HepG2 (cell line): Measurements from ENCODE around the gene MME. TPM values are rescaled to one million over a fixed set of nuclear protein-coding genes. Genes with fewer than 3 reads are reported as not detected.

Source experiments
- ATAC-seq: fragments of 200-7000 bp; cut with Tn5 transposase; 3 replicates; pipeline ENCODE4 v1.9.1; 2020; ENCODE audit warnings: mild to moderate bottlenecking, moderate library complexity
- BruUV-seq: library from RNA; stranded (reverse); fragments of 400-500 nt; replicated peaks from 2 replicates; lab custom pipeline; 2021; lab: Mats Ljungman, UMichigan
- CTCF ChIA-PET: fragments of 300-600 bp; formaldehyde crosslinking; extraction: SDS; loops from one replicate; lab custom pipeline; 2021; ENCODE audit warnings: low total read pairs, inconsistent platforms, low intra/inter-chr PET ratio; lab: Yijun Ruan, JAX
- POLR2A ChIA-PET: fragments of 350-600 bp; sonication (Branson Sonifier 250); formaldehyde crosslinking; loops from one replicate; lab custom pipeline; 2020; ENCODE audit warnings: antibody characterized with exemption, inconsistent platforms; lab: Yijun Ruan, JAX
- DNase-seq: peaks from one replicate; pipeline ENCODE4 v3.0.0-alpha.2; 2015; ENCODE audit warnings: low spot score
- FAIRE-seq: peaks from 3 replicates; lab custom pipeline; 2011; peaks lifted over from hg19 to GRCh38; lab: Jason Lieb, UNC
- H2AFZ ChIP-seq: one replicate; pipeline ENCODE4 v1.6.1; 2011; ENCODE audit warnings: low read length, inconsistent platforms
- H3K27ac ChIP-seq: fragments of 300-600 bp; 3 replicates; pipeline ENCODE4 v1.8.0; 2011; ENCODE audit warnings: mixed run types, mild to moderate bottlenecking, mixed read lengths, low read length, inconsistent platforms; ENCODE audit not compliant: insufficient read depth; ENCODE audit errors: extremely low read length
- H3K27me3 ChIP-seq, 2 experiments: fragments of 200-600 bp in 1 of 2; 2 replicates in 1 of 2; 3 replicates in 1 of 2; pipeline versions ENCODE4 v1.6.0 to v1.8.0; 2011; ENCODE audit warnings: low read length in 2 of 2, mild to moderate bottlenecking in 2 of 2, moderate library complexity in 2 of 2, inconsistent platforms in 1 of 2; ENCODE audit not compliant: insufficient read depth in 2 of 2, control insufficient read depth in 1 of 2
- H3K36me3 ChIP-seq, 2 experiments: fragments of 200-600 bp in 1 of 2; replicated peaks in 1 of 2; 2 replicates in 1 of 2; 3 replicates in 1 of 2; pipeline versions ENCODE4 v1.5.1 to v1.8.0; 2011; ENCODE audit warnings: low read length in 2 of 2, inconsistent platforms in 1 of 2; ENCODE audit not compliant: insufficient read depth in 2 of 2, control insufficient read depth in 1 of 2
- H3K4me1 ChIP-seq: 2 replicates; pipeline ENCODE4 v1.5.1; 2012; ENCODE audit warnings: low read length, inconsistent platforms; ENCODE audit not compliant: insufficient read depth
- H3K4me2 ChIP-seq: 2 replicates; pipeline ENCODE4 v1.6.0; 2011; ENCODE audit warnings: low read depth, low read length, inconsistent platforms
- H3K4me3 ChIP-seq, 3 experiments: fragments of 200-600 bp in 1 of 3; sonication (generic), shearing (Covaris generic) in 1 of 3; replicated peaks in 1 of 3; 2 replicates each; pipeline ENCODE4 v1.5.1; 2011 to 2016; ENCODE audit warnings: low read length in 3 of 3, inconsistent platforms in 2 of 3, low read depth in 2 of 3, mild to moderate bottlenecking in 2 of 3, control low read depth in 1 of 3, mixed read lengths in 1 of 3; ENCODE audit not compliant: insufficient read depth in 1 of 3
- H3K79me2 ChIP-seq: one replicate; pipeline ENCODE4 v1.6.1; 2011; ENCODE audit warnings: low read length, inconsistent platforms; ENCODE audit not compliant: insufficient read depth
- H3K9ac ChIP-seq: 2 replicates; pipeline ENCODE4 v1.6.0; 2011; ENCODE audit warnings: mild to moderate bottlenecking, low read depth, low read length, inconsistent platforms; ENCODE audit not compliant: insufficient read depth
- H3K9me3 ChIP-seq: 2 replicates; pipeline ENCODE4 v1.5.1; 2012; ENCODE audit warnings: mild to moderate bottlenecking, low read length
- H4K20me1 ChIP-seq: 2 replicates; pipeline ENCODE4 v1.6.0; 2011; ENCODE audit warnings: inconsistent platforms, mild to moderate bottlenecking, low read length, moderate library complexity; ENCODE audit not compliant: insufficient read depth
- BRD4 ChIP-seq: sonication (generic); formaldehyde crosslinking; IDR thresholded peaks from 2 replicates; pipeline ENCODE4 v1.4.0; 2020; ENCODE audit warnings: missing genetic modification reagents
- BRF2 ChIP-seq: sonication (generic); formaldehyde crosslinking; IDR thresholded peaks from 2 replicates; pipeline ENCODE4 v1.8.1; 2022; ENCODE audit warnings: mild to moderate bottlenecking, missing genetic modification reagents
- HDAC2 ChIP-seq: sonication (generic); formaldehyde crosslinking; IDR thresholded peaks from 2 replicates; pipeline ENCODE4 v1.4.0; 2020; ENCODE audit warnings: missing genetic modification reagents
- HNRNPK ChIP-seq: fragments of 200-400 bp; formaldehyde crosslinking; IDR thresholded peaks from 2 replicates; pipeline ENCODE4 v1.6.1; 2018; ENCODE audit warnings: low read length, low read depth, moderate library complexity, mild to moderate bottlenecking; ENCODE audit not compliant: poor library complexity, severe bottlenecking
- HNRNPL ChIP-seq: fragments of 200-400 bp; formaldehyde crosslinking; IDR thresholded peaks from 2 replicates; pipeline ENCODE4 v1.6.1; 2017; ENCODE audit warnings: mild to moderate bottlenecking, low read depth, low read length
- KMT2B ChIP-seq: IDR thresholded peaks from 2 replicates; pipeline ENCODE4 v1.6.1; 2016; ENCODE audit warnings: missing genetic modification reagents, missing compliant biosample characterization
- MAZ ChIP-seq, 2 experiments: sonication (generic) in 1 of 2; formaldehyde crosslinking in 1 of 2; IDR thresholded peaks; 2 replicates each; pipeline versions ENCODE4 v1.5.0 to v1.6.1; 2012 to 2020; ENCODE audit warnings: low read depth in 2 of 2, mild to moderate bottlenecking in 2 of 2, borderline replicate concordance in 1 of 2, improper control_type of control experiment in 1 of 2, low read length in 1 of 2, missing genetic modification reagents in 1 of 2, moderate library complexity in 1 of 2
- SPEN ChIP-seq: sonication (generic); formaldehyde crosslinking; IDR thresholded peaks from 2 replicates; pipeline ENCODE4 v1.5.1; 2020; ENCODE audit warnings: low read depth, mild to moderate bottlenecking, missing genetic modification reagents
- TCF12 ChIP-seq, 2 experiments: fragments of 450-650 bp in 1 of 2; sonication (generic) in 1 of 2; formaldehyde crosslinking in 1 of 2; IDR thresholded peaks; 2 replicates each; pipeline versions ENCODE4 v1.6.1 to v1.8.0; 2017 to 2022; ENCODE audit warnings: antibody characterized with exemption in 1 of 2, mild to moderate bottlenecking in 1 of 2, missing genetic modification reagents in 1 of 2, moderate library complexity in 1 of 2
- ZNF326 ChIP-seq: sonication (generic); formaldehyde crosslinking; IDR thresholded peaks from 2 replicates; pipeline ENCODE4 v1.4.0; 2020; ENCODE audit warnings: missing genetic modification reagents, borderline replicate concordance
- ZNF496 ChIP-seq: sonication (generic); formaldehyde crosslinking; IDR thresholded peaks from 2 replicates; pipeline ENCODE4 v1.8.1; 2023; ENCODE audit warnings: mild to moderate bottlenecking, moderate library complexity, missing genetic modification reagents; ENCODE audit not compliant: insufficient replicate concordance
- ZNF629 ChIP-seq: sonication (generic); formaldehyde crosslinking; conservative IDR thresholded peaks from 2 replicates; pipeline ENCODE4 v1.5.0; 2020; ENCODE audit warnings: missing genetic modification reagents
- WGBS: methylation state at CpG from one replicate; pipeline ENCODE4 v1.1.6; 2017; ENCODE audit warnings: low lambda C conversion rate; 5-methylcytosine and 5-hydroxymethylcytosine counted together
- in situ Hi-C: cut with HindIII; loops from 2 replicates; pipeline ENCODE4 v1.10.0; 2017; ENCODE audit warnings: low pct_unique_long_range_greater_than_20kb; ENCODE audit not compliant: extremely low pct_ligation_motif_present
- intact Hi-C: fragments of 100-400 bp; cut with micrococcal nuclease; formaldehyde crosslinking; loops from one replicate; pipeline ENCODE4 v1.10.0; 2022; ENCODE audit not compliant: unreplicated experiment
- polyA plus RNA-seq, 8 experiments: library from polyadenylated mRNA; depleted of rRNA in 3 of 8; stranded (reverse) in 7 of 8; unstranded in 1 of 8; fragments of >200 nt; fragmentation: Illumina TruSeq in 4 of 8; extraction: Trizol in 4 of 8; gene quantifications; 2 replicates each; pipeline versions ENCODE4 v1.2.1 to v1.2.3, GENCODE V29; 2011 to 2016; ENCODE audit warnings: low read depth in 4 of 8, missing spikeins in 1 of 8, mixed read lengths in 1 of 8; ENCODE audit not compliant: insufficient read depth in 1 of 8
- total RNA-seq, 5 experiments: library from RNA; depleted of rRNA; stranded (reverse); fragments of >200 nt; fragmentation: Illumina TruSeq; extraction: Trizol; gene quantifications; 2 replicates each; pipeline ENCODE4 v1.2.3, GENCODE V29; 2016; ENCODE audit warnings: low read depth in 1 of 5
- TF ChIP-seq, protein P1 (sequence below): sonication (generic); formaldehyde crosslinking; IDR thresholded peaks from 2 replicates; pipeline ENCODE4 v1.4.0; 2020; ENCODE audit warnings: missing genetic modification reagents

Gene MME
- total and polyA plus RNA-seq, 2 of the 13 experiments (the other 11 are each of a cell fraction or from before 2014, with no cell fraction given) = not detected

DNA sequence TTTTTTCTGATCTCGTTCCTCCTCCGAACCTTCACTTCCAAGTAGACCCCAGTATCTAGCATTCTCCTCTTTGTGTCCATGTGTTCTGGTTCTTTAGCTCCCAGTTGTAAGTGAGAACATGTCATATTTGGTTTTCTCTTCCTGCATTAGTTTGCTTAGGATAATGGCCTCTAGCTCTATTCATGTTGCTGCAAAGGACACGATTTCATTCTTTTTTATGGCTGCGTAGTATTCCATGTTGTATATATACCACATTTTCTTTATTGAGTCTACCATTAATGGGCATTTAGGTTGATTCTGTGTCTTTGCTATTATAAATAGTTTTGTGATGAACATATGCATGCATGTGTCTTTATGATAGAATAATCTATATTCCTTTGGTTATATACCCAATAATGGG, 30.2 kb upstream of the MME start:
- Histone ChIP-seq H3K4me2 (no peak overlapping the region), H4K20me1 (no peaks in the 10 kb centered on the region), H3K9ac (no peak overlapping the region), H3K4me1 (no peaks in the 10 kb centered on the region), H3K36me3 (no peaks in the 10 kb centered on the region), H3K27ac (no peak overlapping the region), H3K27me3 (no peaks in the 10 kb centered on the region), H3K9me3 (peaks cover 41% of the 10 kb centered on the region), H2AFZ (no peak overlapping the region), H3K4me3 (no peak overlapping the region), H3K79me2 (no peaks in the 10 kb centered on the region)
- 67% methylated on average over 4 of the region's 4 CpGs for WGBS
- ChIA-PET POLR2A (no interaction called here), CTCF (no interaction called here)
- no peak for FAIRE-seq
- BruUV-seq = no TSS peak
- DNase-seq = no peak
- in situ Hi-C loops = no loop called here
- intact Hi-C loops = no loop called here
- TF ChIP-seq BRF2 (no peak), BRD4 (CRISPR knock-in tag) (no peak), ZNF496 (CRISPR knock-in tag) (no peak), MAZ (IDR thresholded peaks at IDR 0.05; ENCODE audit: borderline replicate concordance, low read depth, low read length) (no peak), MAZ (CRISPR knock-in tag; IDR thresholded peaks at IDR 0.05; ENCODE audit: low read depth) (no peak), HDAC2 (CRISPR knock-in tag) (no peak), ZNF629 (CRISPR knock-in tag) (no peak), SPEN (CRISPR knock-in tag) (no peak)
- ATAC-seq = no peak

GRCh38 chr3:155052470-155052869, 27.6 kb upstream of the MME start:
- H3K36me3 ChIP-seq = no peaks in the 10 kb centered on the region
- 0% methylated on average over 1 of the region's 2 CpGs for WGBS
- FAIRE-seq = no peak

More at GRCh38 chr3:155052470-155052869, 27.6 kb upstream of the MME start:
- no peak for TF ChIP-seq ZNF326 (CRISPR knock-in tag)
- no peak for TF ChIP-seq KMT2B
- TF ChIP-seq HNRNPK = no peak
- no peak for TF ChIP-seq HNRNPL
- TF ChIP-seq, protein P1, sequence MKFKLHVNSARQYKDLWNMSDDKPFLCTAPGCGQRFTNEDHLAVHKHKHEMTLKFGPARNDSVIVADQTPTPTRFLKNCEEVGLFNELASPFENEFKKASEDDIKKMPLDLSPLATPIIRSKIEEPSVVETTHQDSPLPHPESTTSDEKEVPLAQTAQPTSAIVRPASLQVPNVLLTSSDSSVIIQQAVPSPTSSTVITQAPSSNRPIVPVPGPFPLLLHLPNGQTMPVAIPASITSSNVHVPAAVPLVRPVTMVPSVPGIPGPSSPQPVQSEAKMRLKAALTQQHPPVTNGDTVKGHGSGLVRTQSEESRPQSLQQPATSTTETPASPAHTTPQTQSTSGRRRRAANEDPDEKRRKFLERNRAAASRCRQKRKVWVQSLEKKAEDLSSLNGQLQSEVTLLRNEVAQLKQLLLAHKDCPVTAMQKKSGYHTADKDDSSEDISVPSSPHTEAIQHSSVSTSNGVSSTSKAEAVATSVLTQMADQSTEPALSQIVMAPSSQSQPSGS (CRISPR knock-in tag) = no peak
- TF ChIP-seq TCF12 (IDR thresholded peaks at IDR 0.05) = no peak
- no peak for TF ChIP-seq TCF12 (CRISPR knock-in tag; IDR thresholded peaks at IDR 0.05)
- Histone ChIP-seq H4K20me1 (no peaks in the 10 kb centered on the region), H2AFZ (no peak overlapping the region), H3K79me2 (no peaks in the 10 kb centered on the region), H3K4me1 (no peaks in the 10 kb centered on the region), H3K4me3 (no peak overlapping the region), H3K9me3 (peaks cover 41% of the 10 kb centered on the region), H3K27ac (no peak overlapping the region), H3K9ac (no peak overlapping the region), H3K4me2 (no peak overlapping the region), H3K27me3 (no peaks in the 10 kb centered on the region; a peak in 1 of 5 replicates)
- POLR2A ChIA-PET = no interaction called here
- DNase-seq (no peak), ATAC-seq (no peak)
- no TSS peak for BruUV-seq
- CTCF ChIA-PET = no interaction called here
- intact Hi-C loops (no loop called here), in situ Hi-C loops (no loop called here)
